Pancreas (tissue), 10 donors: ENCODE data around the gene CALM1. TPM values are rescaled to one million over a fixed set of nuclear protein-coding genes. Genes with fewer than 3 reads are reported as not detected.

ENCODE experiments used
- ATAC-seq, 4 donors: fragments of 200-7000 bp; cut with Tn5 transposase; one replicate each; pipeline versions ENCODE4 v1.8.0 to v1.9.1; 2020; ENCODE audit warnings: mild to moderate bottlenecking in 4 of 4, moderate library complexity in 4 of 4
- DNase-seq, 6 donors: peaks; one replicate each; pipeline ENCODE4 v3.0.0-alpha.2; 2020
- FAIRE-seq: peaks from 2 replicates; lab custom pipeline; 2012; peaks lifted over from hg19 to GRCh38; lab: Jason Lieb, UNC
- H3K27ac ChIP-seq, 4 donors: fragments of 200-600 bp; sonication (generic); 1 replicate in 3 of 4; 2 replicates in 1 of 4; pipeline versions ENCODE4 v1.5.0 to v1.8.0; 2020
- H3K27me3 ChIP-seq, 4 donors: fragments of 200-600 bp; one replicate each; pipeline ENCODE4 v1.8.0; 2021
- H3K36me3 ChIP-seq, 3 donors: fragments of 200-600 bp; sonication (generic) in 1 of 3; one replicate each; pipeline versions ENCODE4 v1.5.0 to v1.8.0; 2020 to 2021
- H3K4me1 ChIP-seq, 3 donors: fragments of 200-600 bp; one replicate each; pipeline ENCODE4 v1.8.0; 2021
- H3K4me3 ChIP-seq, 4 donors: fragments of 200-600 bp; sonication (generic) in 2 of 4; one replicate each; pipeline versions ENCODE4 v1.5.0 to v1.8.0; 2020 to 2021
- H3K9me3 ChIP-seq, 4 donors: fragments of 200-600 bp; one replicate each; pipeline ENCODE4 v1.8.0; 2021
- CTCF ChIP-seq, 4 donors: fragments of 200-600 bp; sonication (generic) in 3 of 4; IDR thresholded peaks; one replicate each; pipeline versions ENCODE4 v1.5.0 to v1.8.0; 2021; ENCODE audit warnings: antibody characterized with exemption in 4 of 4
- WGBS, 2 donors: extraction: QIAGEN DNeasy Blood & Tissue Kit; methylation state at CpG; one replicate each; pipeline ENCODE4 v1.1.7; 2013; 5-methylcytosine and 5-hydroxymethylcytosine counted together
- intact Hi-C, 3 donors: fragments of 100-400 bp; cut with DNase I; formaldehyde crosslinking; loops; one replicate each; pipeline versions ENCODE4 v1.11.1 to v1.14.2; 2022
- polyA plus RNA-seq, 2 donors: library from polyadenylated mRNA; stranded (reverse); fragments of 200-250 nt; gene quantifications; one replicate each; pipeline ENCODE4 v1.2.3, GENCODE V29; 2013
- total RNA-seq, 6 donors: library from RNA; stranded (reverse); fragmentation: NEBNext Ultra II Directional in 4 of 6; extraction: Animal tissue kit (Norgen Biotek cat#: 25700) in 4 of 6; gene quantifications; one replicate each; pipeline versions ENCODE4 v1.2.1 to v1.2.4, GENCODE V29; 2021 to 2023
- donor health status: healthy with polysubstance abuse.
- donor health status: DM: no; HTN: no; CAD: no; lungs with moderate emphysema.
- donor health status: DM: no; HTN: no; CAD: no.
- donor health status: control.
- donor health status: control.
- donor health status: Bipolar disorder and iron deficiency.
- donor health status: DM: yes; HTN: yes; CAD: no.
- donor health status: DM: no; HTN: no; CAD: no.
- donor health status: DM: no; HTN: no; CAD: no.
- donor health status: DM: yes; HTN: yes; CAD: no.

CALM1 gene
- total and polyA plus RNA-seq, 8 donors = 104 to 181 (median 141) TPM

- H3K27me3 ChIP-seq = no peaks in the 10 kb centered on the region
- no peaks in the 10 kb centered on the region for H3K36me3 ChIP-seq
- 86 to 92% methylated on average over 9 of the region's 9 CpGs for WGBS, 2 donors
- no peaks in the 10 kb centered on the region for H3K4me1 ChIP-seq
- no peak overlapping the region for H3K27ac ChIP-seq
- no peak for FAIRE-seq
- no peak for DNase-seq
- no peaks in the 10 kb centered on the region for H3K9me3 ChIP-seq
- H3K4me3 ChIP-seq = no peak overlapping the region
- ATAC-seq = no peak
- no peak for TF ChIP-seq CTCF (IDR thresholded peaks at IDR 0.05)
- intact Hi-C loops = no loop called here
Measured at GRCh38 chr14:90425373-90425879, 28.6 kb downstream of the CALM1 start.

- 88 to 93% methylated on average over 10 of the region's 10 CpGs for WGBS, 2 donors
- H3K4me1 ChIP-seq = no peaks in the 10 kb centered on the region
- H3K27me3 ChIP-seq = no peaks in the 10 kb centered on the region
- H3K36me3 ChIP-seq = no peaks in the 10 kb centered on the region
- DNase-seq (no peak), ATAC-seq (no peak), FAIRE-seq (no peak)
- no peak overlapping the region for H3K27ac ChIP-seq
- no peak overlapping the region for H3K4me3 ChIP-seq
- H3K9me3 ChIP-seq = no peaks in the 10 kb centered on the region
- no peak for TF ChIP-seq CTCF (IDR thresholded peaks at IDR 0.05)
- intact Hi-C loops = no loop called here
Measured at GRCh38 chr14:90426031-90426540, 29.3 kb downstream of the CALM1 start.

- FAIRE-seq (no peak), DNase-seq (no peak), ATAC-seq (no peak)
- no peaks in the 10 kb centered on the region for H3K9me3 ChIP-seq
- no peaks in the 10 kb centered on the region for H3K4me1 ChIP-seq
- H3K27ac ChIP-seq = no peak overlapping the region
- no peak overlapping the region for H3K4me3 ChIP-seq
- TF ChIP-seq CTCF (IDR thresholded peaks at IDR 0.05) = no peak
- no peaks in the 10 kb centered on the region for H3K36me3 ChIP-seq
- no peaks in the 10 kb centered on the region for H3K27me3 ChIP-seq
- WGBS, 2 donors = 46% methylated on average over 10 of the region's 10 CpGs
- intact Hi-C loops = no loop called here
Measured at GRCh38 chr14:90426663-90427062, 29.8 kb downstream of the CALM1 start.

GRCh38 chr14:90427848-90428426, 31.1 kb downstream of the CALM1 start:
- no peaks in the 10 kb centered on the region for H3K4me1 ChIP-seq
- intact Hi-C loops = no loop called here
- H3K27ac ChIP-seq = no peak overlapping the region
- H3K27me3 ChIP-seq = no peaks in the 10 kb centered on the region
- ATAC-seq = no peak
- no peaks in the 10 kb centered on the region for H3K36me3 ChIP-seq
- TF ChIP-seq CTCF (IDR thresholded peaks at IDR 0.05) = no peak
- H3K4me3 ChIP-seq = no peak overlapping the region
- no peaks in the 10 kb centered on the region for H3K9me3 ChIP-seq
- no peak for DNase-seq
- no peak for FAIRE-seq
- WGBS, 2 donors = 75 to 80% methylated on average over 12 of the region's 12 CpGs

GRCh38 chr14:90428676-90429075, 31.8 kb downstream of the CALM1 start:
- Histone ChIP-seq H3K27me3 (no peaks in the 10 kb centered on the region), H3K36me3 (no peaks in the 10 kb centered on the region), H3K27ac (no peak overlapping the region), H3K4me1 (no peaks in the 10 kb centered on the region), H3K9me3 (no peaks in the 10 kb centered on the region), H3K4me3 (no peak overlapping the region)
- DNase-seq = no peak
- 92 to 100% methylated on average over 2 of the region's 2 CpGs for WGBS, 2 donors
- TF ChIP-seq CTCF (IDR thresholded peaks at IDR 0.05) = no peak
- no peak for FAIRE-seq
- intact Hi-C loops = no loop called here
- ATAC-seq = no peak
